Measurements from ENCODE around the gene CDHR3.

Gene CDHR3

GRCh38 chr7:106010866-106011265 is 47.8 kb downstream of the CDHR3 start:
- Histone ChIP-seq H2BK5ac (ENCODE audit: low read length) (no peak overlapping the region), H3K14ac (ENCODE audit: low read length) (no peak overlapping the region)

GRCh38 chr7:106012184-106012583 is 49.1 kb downstream of the CDHR3 start:
- no peak for DNase-seq (ENCODE audit: low spot score)
- no peak overlapping the region for H2BK15ac ChIP-seq (ENCODE audit: low read length)
- H3K4me3 ChIP-seq (ENCODE audit: low read length in 2 of 2): no peak overlapping the region

More at GRCh38 chr7:106010866-106011265, 47.8 kb downstream of the CDHR3 start:
- Histone ChIP-seq H3K23ac (ENCODE audit: low read depth, low read length, poor library complexity) (no peak overlapping the region), H3K4me2 (ENCODE audit: insufficient read depth, low read length, poor library complexity, severe bottlenecking) (no peak overlapping the region), H2AFZ (ENCODE audit: low read length) (peak overlapping the region; percentile 67), H3K27me3 (ENCODE audit: control insufficient read depth in 3 of 3, insufficient read depth in 3 of 3, low read depth in 1 of 3, low read length in 3 of 3) (no peaks in the 10 kb centered on the region), H2AK5ac (ENCODE audit: low read depth, low read length) (no peak overlapping the region), H2BK12ac (ENCODE audit: low read length) (no peak overlapping the region), H3K18ac (ENCODE audit: low read length) (peak overlapping the region; percentile 4), H3K4ac (ENCODE audit: low read length) (no peak overlapping the region), H4K8ac (ENCODE audit: low read depth, low read length) (no peak overlapping the region), H3K4me3 (ENCODE audit: low read length in 2 of 2) (no peak overlapping the region), H3K9ac (ENCODE audit: low read depth, low read length, poor library complexity) (no peak overlapping the region), H3K9me3 (replicated peaks in 1 of 2; ENCODE audit: control insufficient read depth in 2 of 2, insufficient read depth in 1 of 2, low read depth in 1 of 2, low read length in 2 of 2) (peaks cover 0 to 5% of the 10 kb centered on the region in 2 donors), H3K27ac (replicated peaks; ENCODE audit: low read length) (peak overlapping the region; percentile 81), H3K79me1 (ENCODE audit: low read depth, low read length) (no peaks in the 10 kb centered on the region), H3K36me3 (replicated peaks in 1 of 2; ENCODE audit: control insufficient read depth in 2 of 2, insufficient read depth in 2 of 2, low read length in 2 of 2) (no peaks in the 10 kb centered on the region), H4K91ac (ENCODE audit: low read depth, low read length, poor library complexity) (no peak overlapping the region), H3K4me1 (ENCODE audit: control insufficient read depth in 2 of 2, insufficient read depth in 1 of 2, low read depth in 1 of 2, low read length in 2 of 2) (peaks cover 11 to 12% of the 10 kb centered on the region in 2 donors), H2BK120ac (ENCODE audit: low read depth, low read length) (no peak overlapping the region), H2BK15ac (ENCODE audit: low read length) (no peak overlapping the region)
- no CpG with 5 or more reads among the region's 4 CpGs for WGBS, 2 donors (ENCODE audit: extremely low coverage in 2 of 2, insufficient read length in 2 of 2, insufficient replicate concordance in 1 of 2)
- DNase-seq (ENCODE audit: low spot score): no peak

GRCh38 chr7:106012935-106013439 is 49.9 kb downstream of the CDHR3 start:
- no peak overlapping the region for H2AFZ ChIP-seq (ENCODE audit: low read length)
- no peak overlapping the region for H2BK5ac ChIP-seq (ENCODE audit: low read length)
- H3K4ac ChIP-seq (ENCODE audit: low read length): no peak overlapping the region

More at GRCh38 chr7:106012184-106012583, 49.1 kb downstream of the CDHR3 start:
- Histone ChIP-seq H3K14ac (ENCODE audit: low read length) (no peak overlapping the region), H3K4me1 (ENCODE audit: control insufficient read depth in 2 of 2, insufficient read depth in 1 of 2, low read depth in 1 of 2, low read length in 2 of 2) (peaks cover 12 to 14% of the 10 kb centered on the region in 2 donors), H3K23ac (ENCODE audit: low read depth, low read length, poor library complexity) (no peak overlapping the region), H2BK12ac (ENCODE audit: low read length) (no peak overlapping the region), H3K36me3 (replicated peaks in 1 of 2; ENCODE audit: control insufficient read depth in 2 of 2, insufficient read depth in 2 of 2, low read length in 2 of 2) (no peaks in the 10 kb centered on the region), H3K4me2 (ENCODE audit: insufficient read depth, low read length, poor library complexity, severe bottlenecking) (no peak overlapping the region), H3K27me3 (ENCODE audit: control insufficient read depth in 3 of 3, insufficient read depth in 3 of 3, low read depth in 1 of 3, low read length in 3 of 3) (no peaks in the 10 kb centered on the region), H3K79me1 (ENCODE audit: low read depth, low read length) (no peaks in the 10 kb centered on the region), H4K8ac (ENCODE audit: low read depth, low read length) (no peak overlapping the region), H3K18ac (ENCODE audit: low read length) (peak overlapping the region; percentile 35), H2BK5ac (ENCODE audit: low read length) (no peak overlapping the region), H2BK120ac (ENCODE audit: low read depth, low read length) (no peak overlapping the region), H3K4ac (ENCODE audit: low read length) (no peak overlapping the region), H2AK5ac (ENCODE audit: low read depth, low read length) (no peak overlapping the region), H3K27ac (replicated peaks; ENCODE audit: low read length) (no peak overlapping the region), H3K9me3 (replicated peaks in 1 of 2; ENCODE audit: control insufficient read depth in 2 of 2, insufficient read depth in 1 of 2, low read depth in 1 of 2, low read length in 2 of 2) (peaks cover 0 to 5% of the 10 kb centered on the region in 2 donors), H4K91ac (ENCODE audit: low read depth, low read length, poor library complexity) (no peak overlapping the region), H2AFZ (ENCODE audit: low read length) (no peak overlapping the region), H3K9ac (ENCODE audit: low read depth, low read length, poor library complexity) (no peak overlapping the region)
- WGBS, 2 donors (ENCODE audit: extremely low coverage in 2 of 2, insufficient read length in 2 of 2, insufficient replicate concordance in 1 of 2): no CpG with 5 or more reads among the region's 5 CpGs

GRCh38 chr7:106015381-106016218 is 52.5 kb downstream of the CDHR3 start:
- Histone ChIP-seq H3K27me3 (ENCODE audit: control insufficient read depth in 3 of 3, insufficient read depth in 3 of 3, low read depth in 1 of 3, low read length in 3 of 3) (no peaks in the 10 kb centered on the region), H3K4ac (ENCODE audit: low read length) (no peak overlapping the region), H3K36me3 (replicated peaks in 1 of 2; ENCODE audit: control insufficient read depth in 2 of 2, insufficient read depth in 2 of 2, low read length in 2 of 2) (no peaks in the 10 kb centered on the region), H3K9ac (ENCODE audit: low read depth, low read length, poor library complexity) (no peak overlapping the region), H3K18ac (ENCODE audit: low read length) (no peak overlapping the region), H3K4me2 (ENCODE audit: insufficient read depth, low read length, poor library complexity, severe bottlenecking) (no peak overlapping the region), H3K79me1 (ENCODE audit: low read depth, low read length) (no peaks in the 10 kb centered on the region), H3K4me3 (ENCODE audit: low read length in 2 of 2) (no peak overlapping the region), H2BK5ac (ENCODE audit: low read length) (no peak overlapping the region), H3K27ac (replicated peaks; ENCODE audit: low read length) (no peak overlapping the region), H3K9me3 (replicated peaks in 1 of 2; ENCODE audit: control insufficient read depth in 2 of 2, insufficient read depth in 1 of 2, low read depth in 1 of 2, low read length in 2 of 2) (no peaks in the 10 kb centered on the region), H2BK12ac (ENCODE audit: low read length) (no peak overlapping the region), H4K91ac (ENCODE audit: low read depth, low read length, poor library complexity) (no peak overlapping the region), H2AK5ac (ENCODE audit: low read depth, low read length) (no peak overlapping the region), H2BK120ac (ENCODE audit: low read depth, low read length) (no peak overlapping the region), H3K14ac (ENCODE audit: low read length) (no peak overlapping the region), H3K4me1 (ENCODE audit: control insufficient read depth in 2 of 2, insufficient read depth in 1 of 2, low read depth in 1 of 2, low read length in 2 of 2) (peaks cover 5% of the 10 kb centered on the region in 2 donors), H3K23ac (ENCODE audit: low read depth, low read length, poor library complexity) (no peak overlapping the region), H2BK15ac (ENCODE audit: low read length) (no peak overlapping the region), H2AFZ (ENCODE audit: low read length) (peak overlapping the region; percentile 43), H4K8ac (ENCODE audit: low read depth, low read length) (no peak overlapping the region)
- DNase-seq (ENCODE audit: low spot score): no peak
- WGBS, 2 donors (ENCODE audit: extremely low coverage in 2 of 2, insufficient read length in 2 of 2, insufficient replicate concordance in 1 of 2): no CpG with 5 or more reads among the region's 11 CpGs

More at GRCh38 chr7:106012935-106013439, 49.9 kb downstream of the CDHR3 start:
- Histone ChIP-seq H3K4me1 (ENCODE audit: control insufficient read depth in 2 of 2, insufficient read depth in 1 of 2, low read depth in 1 of 2, low read length in 2 of 2) (peaks cover 12 to 14% of the 10 kb centered on the region in 2 donors), H2BK15ac (ENCODE audit: low read length) (no peak overlapping the region), H3K14ac (ENCODE audit: low read length) (no peak overlapping the region), H3K9me3 (replicated peaks in 1 of 2; ENCODE audit: control insufficient read depth in 2 of 2, insufficient read depth in 1 of 2, low read depth in 1 of 2, low read length in 2 of 2) (peaks cover 0 to 5% of the 10 kb centered on the region in 2 donors), H3K4me3 (ENCODE audit: low read length in 2 of 2) (no peak overlapping the region), H2BK120ac (ENCODE audit: low read depth, low read length) (no peak overlapping the region), H3K27ac (replicated peaks; ENCODE audit: low read length) (no peak overlapping the region), H2BK12ac (ENCODE audit: low read length) (peak overlapping the region; percentile 27), H2AK5ac (ENCODE audit: low read depth, low read length) (no peak overlapping the region), H3K18ac (ENCODE audit: low read length) (peak overlapping the region; percentile 17), H4K8ac (ENCODE audit: low read depth, low read length) (no peak overlapping the region), H4K91ac (ENCODE audit: low read depth, low read length, poor library complexity) (no peak overlapping the region), H3K23ac (ENCODE audit: low read depth, low read length, poor library complexity) (no peak overlapping the region), H3K9ac (ENCODE audit: low read depth, low read length, poor library complexity) (no peak overlapping the region), H3K36me3 (replicated peaks in 1 of 2; ENCODE audit: control insufficient read depth in 2 of 2, insufficient read depth in 2 of 2, low read length in 2 of 2) (no peaks in the 10 kb centered on the region), H3K27me3 (ENCODE audit: control insufficient read depth in 3 of 3, insufficient read depth in 3 of 3, low read depth in 1 of 3, low read length in 3 of 3) (no peaks in the 10 kb centered on the region), H3K79me1 (ENCODE audit: low read depth, low read length) (no peaks in the 10 kb centered on the region), H3K4me2 (ENCODE audit: insufficient read depth, low read length, poor library complexity, severe bottlenecking) (no peak overlapping the region)
- no CpG with 5 or more reads among the region's 8 CpGs for WGBS, 2 donors (ENCODE audit: extremely low coverage in 2 of 2, insufficient read length in 2 of 2, insufficient replicate concordance in 1 of 2)
- DNase-seq (ENCODE audit: low spot score): no peak
